SK-N-SH treated with all-trans-retinoic acid at 6 μM for 48 hours (cell line): Measurements from ENCODE around the gene CELA3A.

Experiments
- ATAC-seq: fragments of 200-7000 bp; cut with Tn5 transposase; 3 replicates; pipeline ENCODE4 v1.9.1; 2020; ENCODE audit warnings: mild to moderate bottlenecking, moderate library complexity
- ARNTL ChIP-seq: fragments of 450-650 bp; formaldehyde crosslinking; IDR thresholded peaks from 2 replicates; pipeline ENCODE4 v1.5.0; 2020; ENCODE audit warnings: low read depth, mild to moderate bottlenecking, moderate library complexity, borderline replicate concordance
- BACH2 ChIP-seq: fragments of 250-450 bp; sonication (Bioruptor Pico); IDR thresholded peaks from 2 replicates; pipeline ENCODE4 v1.9.0; 2021; ENCODE audit warnings: mild to moderate bottlenecking, borderline replicate concordance
- CREB5 ChIP-seq: fragments of 250-450 bp; sonication (Bioruptor Pico); IDR thresholded peaks from 2 replicates; pipeline ENCODE4 v1.5.1; 2020; ENCODE audit warnings: low read depth, mild to moderate bottlenecking, moderate library complexity
- CSDC2 ChIP-seq: fragments of 250-450 bp; sonication (Bioruptor Pico); IDR thresholded peaks from 2 replicates; pipeline ENCODE4 v1.5.0; 2020; ENCODE audit warnings: mild to moderate bottlenecking, moderate library complexity
- CSRNP3 ChIP-seq: fragments of 250-450 bp; sonication (Bioruptor Pico); IDR thresholded peaks from 2 replicates; pipeline ENCODE4 v1.5.1; 2021; ENCODE audit warnings: mild to moderate bottlenecking, moderate library complexity
- ESRRG ChIP-seq: fragments of 250-450 bp; sonication (Bioruptor Pico); IDR thresholded peaks from 2 replicates; pipeline ENCODE4 v1.6.1; 2021; ENCODE audit warnings: mild to moderate bottlenecking
- GLIS3 ChIP-seq: fragments of 250-450 bp; sonication (Bioruptor Pico); IDR thresholded peaks from 2 replicates; pipeline ENCODE4 v1.5.0; 2020; ENCODE audit warnings: mild to moderate bottlenecking, moderate library complexity
- PPARA ChIP-seq: fragments of 250-450 bp; sonication (Bioruptor Pico); IDR thresholded peaks from 2 replicates; pipeline ENCODE4 v1.5.0; 2020; ENCODE audit warnings: mild to moderate bottlenecking, borderline replicate concordance
- RARB ChIP-seq: fragments of 250-450 bp; sonication (Bioruptor Pico); IDR thresholded peaks from 2 replicates; pipeline ENCODE4 v1.8.0; 2021; ENCODE audit warnings: mild to moderate bottlenecking, moderate library complexity
- TOX ChIP-seq: fragments of 250-450 bp; sonication (Bioruptor Pico); IDR thresholded peaks from 2 replicates; pipeline ENCODE4 v1.8.0; 2021; ENCODE audit warnings: mild to moderate bottlenecking, moderate library complexity, borderline replicate concordance
- TSHZ2 ChIP-seq: fragments of 250-450 bp; sonication (Bioruptor Pico); IDR thresholded peaks from 2 replicates; pipeline ENCODE4 v1.5.0; 2020; ENCODE audit warnings: mild to moderate bottlenecking, moderate library complexity
- ZC3H10 ChIP-seq: fragments of 250-450 bp; sonication (Bioruptor Pico); IDR thresholded peaks from 2 replicates; pipeline ENCODE4 v1.5.1; 2021; ENCODE audit warnings: mild to moderate bottlenecking, moderate library complexity
- ZFP3 ChIP-seq: fragments of 250-450 bp; sonication (Bioruptor Pico); IDR thresholded peaks from 2 replicates; pipeline ENCODE4 v1.5.0; 2020; ENCODE audit warnings: mild to moderate bottlenecking, moderate library complexity
- ZNF565 ChIP-seq: fragments of 450-650 bp; formaldehyde crosslinking; conservative IDR thresholded peaks from 2 replicates; pipeline ENCODE4 v1.5.0; 2020; ENCODE audit warnings: low read depth, mild to moderate bottlenecking, moderate library complexity
- ZNF70 ChIP-seq: fragments of 450-650 bp; formaldehyde crosslinking; IDR thresholded peaks from 2 replicates; pipeline ENCODE4 v1.5.0; 2020; ENCODE audit warnings: mild to moderate bottlenecking, moderate library complexity
- ZNF8 ChIP-seq: fragments of 450-650 bp; formaldehyde crosslinking; IDR thresholded peaks from 2 replicates; pipeline ENCODE4 v1.5.0; 2020; ENCODE audit warnings: mild to moderate bottlenecking, moderate library complexity

CELA3A gene

DNA sequence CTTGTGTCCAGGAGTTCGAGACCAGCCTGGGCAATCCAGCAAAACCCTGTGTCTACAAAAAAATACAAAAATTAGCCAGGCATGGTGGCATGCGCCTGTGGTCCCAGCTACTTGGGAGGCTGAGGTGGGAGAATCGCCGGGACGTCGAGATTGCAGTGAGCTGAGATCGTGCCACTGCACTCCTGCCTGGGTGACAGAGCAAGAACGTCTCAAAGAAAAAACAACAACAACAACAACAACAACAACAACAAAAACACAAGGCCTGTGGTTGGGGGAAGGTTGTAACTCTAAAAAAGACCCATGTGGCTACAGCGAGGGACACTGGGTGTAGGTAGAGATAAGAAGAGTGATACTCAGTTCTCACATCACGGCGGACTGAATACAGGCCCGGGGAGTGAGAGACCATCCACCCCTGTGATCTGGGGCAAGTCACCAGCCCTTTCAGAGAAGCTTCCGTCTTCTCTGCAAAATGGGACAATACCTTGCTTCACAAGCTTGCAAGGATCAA is 50.2 kb downstream of the CELA3A start (continued):
- TF ChIP-seq CSDC2 (CRISPR knock-in tag), result no peak
- no peak for TF ChIP-seq ARNTL (CRISPR knock-in tag)
- no peak for TF ChIP-seq RARB
- TF ChIP-seq PPARA, result no peak
- no peak for TF ChIP-seq GLIS3 (CRISPR knock-in tag)
- TF ChIP-seq ESRRG (CRISPR knock-in tag), result no peak
- no peak for TF ChIP-seq CREB5 (CRISPR knock-in tag)
- no peak for TF ChIP-seq CSRNP3 (CRISPR knock-in tag)
- TF ChIP-seq ZNF70 (CRISPR knock-in tag), result no peak

DNA sequence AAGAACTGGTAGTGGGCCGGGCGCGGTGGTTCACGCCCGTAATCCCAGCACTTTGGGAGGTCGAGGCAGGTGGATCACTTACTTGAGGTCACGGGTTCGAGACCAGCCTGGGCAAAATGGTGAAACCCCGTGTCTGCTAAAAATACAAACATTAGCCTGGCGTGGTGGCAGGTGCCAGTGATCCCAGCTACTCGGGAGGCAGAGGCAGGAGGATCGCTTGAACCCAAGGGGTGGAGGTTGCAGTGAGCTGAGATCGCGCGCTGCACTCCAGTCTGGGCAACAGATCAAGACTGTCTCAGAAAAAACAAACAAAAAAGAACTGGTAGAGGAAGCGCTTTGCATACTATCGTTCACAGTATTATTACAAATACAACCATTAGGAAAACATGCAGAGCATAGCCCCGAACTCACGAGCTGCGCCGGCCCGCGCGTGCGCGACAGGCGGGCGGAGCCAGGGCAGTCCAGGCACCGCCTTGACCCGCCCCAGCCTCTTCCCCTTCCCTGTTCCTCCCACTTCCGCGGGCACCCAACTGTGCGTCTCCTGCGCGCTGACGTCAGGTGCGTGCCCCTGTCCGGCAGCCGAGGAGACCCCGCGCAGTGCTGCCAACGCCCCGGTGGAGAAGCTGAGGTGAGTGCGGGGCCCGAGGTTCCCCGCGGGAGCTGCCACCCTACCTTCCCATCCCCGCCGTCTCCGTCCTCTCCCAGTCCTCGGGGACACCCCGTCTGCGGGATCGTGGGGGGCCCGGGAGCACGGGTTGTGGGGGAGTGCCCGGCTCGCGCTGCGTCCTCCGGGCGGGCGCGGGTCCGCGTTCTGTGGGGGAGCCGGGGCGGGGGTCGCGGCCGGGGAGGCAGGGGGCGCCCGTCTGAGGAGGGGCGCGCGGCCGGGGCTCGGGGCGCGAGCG is 50.9 kb downstream of the CELA3A start, which contains the start of gene CDC42:
TSS of gene CDC42 (plus strand) at position 595 of the 902 bp plus-strand sequence. CDS start 25,770 bp downstream, outside the sequence.
- peak; percentile 97 for ATAC-seq
- TF ChIP-seq CSDC2 (CRISPR knock-in tag), result no peak

- peak; percentile 64 for ATAC-seq
- no peak for TF ChIP-seq ZNF565 (CRISPR knock-in tag)
- no peak for TF ChIP-seq ZC3H10 (CRISPR knock-in tag)
- peak; percentile 30; the same call in 1 of the 2 replicates for TF ChIP-seq CREB5 (CRISPR knock-in tag)
- peak; percentile 60; the same call in 1 of the 2 replicates for TF ChIP-seq ZFP3 (CRISPR knock-in tag)
- no peak for TF ChIP-seq TOX (CRISPR knock-in tag)
- TF ChIP-seq ZNF8 (CRISPR knock-in tag), result no peak
- no peak for TF ChIP-seq TSHZ2 (CRISPR knock-in tag)
- TF ChIP-seq CSDC2 (CRISPR knock-in tag), result 0 out of 2 replicates have a peak, but pooled peaks have one; percentile 70
- TF ChIP-seq CSRNP3 (CRISPR knock-in tag), result no peak
- TF ChIP-seq BACH2, result 0 out of 2 replicates have a peak, but pooled peaks have one; percentile 40
- TF ChIP-seq, all 23 proteins: peak for 4
Observed at GRCh38 chr1:22053017-22053860, 51.8 kb downstream of the CELA3A start.
